Measurements from ENCODE around the gene DSC2. TPM values are rescaled to one million over a fixed set of nuclear protein-coding genes. Genes with fewer than 3 reads are reported as not detected.
A peak's percentile ranks its signal among the peaks of the same experiment; 100 is the strongest.
"Not testable (repeated sequence)": the region's sequence is repeated elsewhere in the genome, so short reads cannot be mapped to it uniquely, and the experiment has no call there.

Gene DSC2
- total and polyA plus RNA-seq, 2 donors (not counting 1 experiment from before 2014, with no cell fraction given), result under 0.01 TPM; not detected in 1

GRCh38 chr18:31039426-31039825, 62.8 kb downstream of the DSC2 start:
- Histone ChIP-seq H2AFZ (ENCODE audit: low read length) (no peak overlapping the region), H3K27me3 (ENCODE audit: control insufficient read depth, insufficient read depth, low read length) (no peaks in the 10 kb centered on the region), H3K4me3 (replicated peaks in 1 of 4; ENCODE audit: control extremely low read depth in 1 of 4, insufficient read depth in 1 of 4, low read depth in 3 of 4, low read length in 4 of 4) (no peak overlapping the region), H3K9ac (ENCODE audit: insufficient read depth, low read length) (no peak overlapping the region), H4K20me1 (ENCODE audit: control insufficient read depth, extremely low read depth, insufficient read depth, low read length) (no peaks in the 10 kb centered on the region), H3K36me3 (ENCODE audit: control insufficient read depth, insufficient read depth, low read length) (no peaks in the 10 kb centered on the region), H3K9me3 (ENCODE audit: control insufficient read depth, insufficient read depth, low read depth, low read length) (no peaks in the 10 kb centered on the region), H3K27ac (ENCODE audit: insufficient read depth, low read length) (no peak overlapping the region), H3K79me2 (ENCODE audit: control insufficient read depth, insufficient read depth, low read length) (no peaks in the 10 kb centered on the region), H3K4me2 (ENCODE audit: extremely low read depth, insufficient read depth, low read length) (no peak overlapping the region), H3K4me1 (ENCODE audit: control insufficient read depth, extremely low read depth, insufficient read depth, low read length) (no peaks in the 10 kb centered on the region)
- peak in 1 of 2 donors; percentile 8 for DNase-seq (ENCODE audit: low read depth in 2 of 2)
- TF ChIP-seq CTCF (conservative IDR thresholded peaks at IDR 0.05 in 1 of 2, IDR thresholded peaks at IDR 0.05 in 1 of 2; ENCODE audit: low read depth in 1 of 2, low read length in 2 of 2), result no peak
- no peak for TF ChIP-seq EZH2 (IDR thresholded peaks at IDR 0.05; ENCODE audit: low read length, missing control alignments)

- peak in 1 of 2 donors; percentile 17 for DNase-seq (ENCODE audit: low read depth in 2 of 2)
- not testable (repeated sequence) for H3K4me1 ChIP-seq (ENCODE audit: control insufficient read depth, extremely low read depth, insufficient read depth, low read length); H4K20me1 ChIP-seq (ENCODE audit: control insufficient read depth, extremely low read depth, insufficient read depth, low read length); H3K4me3 ChIP-seq (replicated peaks in 1 of 4; ENCODE audit: control extremely low read depth in 1 of 4, insufficient read depth in 1 of 4, low read depth in 3 of 4, low read length in 4 of 4); H3K27ac ChIP-seq (ENCODE audit: insufficient read depth, low read length); H3K79me2 ChIP-seq (ENCODE audit: control insufficient read depth, insufficient read depth, low read length); H3K36me3 ChIP-seq (ENCODE audit: control insufficient read depth, insufficient read depth, low read length); H3K9me3 ChIP-seq (ENCODE audit: control insufficient read depth, insufficient read depth, low read depth, low read length); H3K4me2 ChIP-seq (ENCODE audit: extremely low read depth, insufficient read depth, low read length); H3K9ac ChIP-seq (ENCODE audit: insufficient read depth, low read length); H3K27me3 ChIP-seq (ENCODE audit: control insufficient read depth, insufficient read depth, low read length); H2AFZ ChIP-seq (ENCODE audit: low read length)
These were observed 64.5 kb downstream of the DSC2 start for GRCh38 chr18:31037686-31038085.

DNA sequence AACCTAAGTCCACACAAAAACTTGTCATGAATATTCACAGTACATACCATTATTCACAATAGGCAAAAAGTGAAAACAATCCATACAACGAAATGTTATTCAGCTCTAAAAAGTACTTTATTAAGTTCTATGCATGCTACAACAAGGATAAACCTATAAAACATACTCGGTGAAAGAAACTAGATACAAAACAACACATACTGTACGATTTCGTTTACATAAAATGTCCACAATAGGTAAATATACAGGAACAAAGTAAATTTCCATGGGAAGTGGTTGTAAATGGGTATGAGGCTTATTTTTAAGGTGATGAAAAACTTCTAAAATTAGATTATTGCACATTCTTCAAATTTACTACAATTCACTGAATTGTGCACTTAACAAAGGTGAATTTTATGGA, 67.7 kb downstream of the DSC2 start:
- no peak for DNase-seq (ENCODE audit: low read depth in 2 of 2)
- no peak for TF ChIP-seq CTCF (conservative IDR thresholded peaks at IDR 0.05 in 1 of 2, IDR thresholded peaks at IDR 0.05 in 1 of 2; ENCODE audit: low read depth in 1 of 2, low read length in 2 of 2)
- TF ChIP-seq EZH2 (IDR thresholded peaks at IDR 0.05; ENCODE audit: low read length, missing control alignments), result no peak
- Histone ChIP-seq H3K79me2 (ENCODE audit: control insufficient read depth, insufficient read depth, low read length) (no peaks in the 10 kb centered on the region), H3K4me1 (ENCODE audit: control insufficient read depth, extremely low read depth, insufficient read depth, low read length) (no peaks in the 10 kb centered on the region), H3K4me3 (replicated peaks in 1 of 4; ENCODE audit: control extremely low read depth in 1 of 4, insufficient read depth in 1 of 4, low read depth in 3 of 4, low read length in 4 of 4) (no peak overlapping the region), H4K20me1 (ENCODE audit: control insufficient read depth, extremely low read depth, insufficient read depth, low read length) (no peaks in the 10 kb centered on the region), H3K9ac (ENCODE audit: insufficient read depth, low read length) (no peak overlapping the region), H3K27ac (ENCODE audit: insufficient read depth, low read length) (no peak overlapping the region), H3K9me3 (ENCODE audit: control insufficient read depth, insufficient read depth, low read depth, low read length) (no peaks in the 10 kb centered on the region), H3K36me3 (ENCODE audit: control insufficient read depth, insufficient read depth, low read length) (no peaks in the 10 kb centered on the region), H3K4me2 (ENCODE audit: extremely low read depth, insufficient read depth, low read length) (no peak overlapping the region), H3K27me3 (ENCODE audit: control insufficient read depth, insufficient read depth, low read length) (no peaks in the 10 kb centered on the region), H2AFZ (ENCODE audit: low read length) (no peak overlapping the region)
